GM12801 (cell line): ENCODE measurements around the gene ULK2.

Experiments used
- TF ChIP-seq, protein P1 (sequence below): IDR thresholded peaks from one replicate; pipeline ENCODE4 v1.5.1; 2011; ENCODE audit warnings: control low read depth; ENCODE audit not compliant: insufficient read length; ENCODE audit errors: extremely low read depth

Gene ULK2

DNA sequence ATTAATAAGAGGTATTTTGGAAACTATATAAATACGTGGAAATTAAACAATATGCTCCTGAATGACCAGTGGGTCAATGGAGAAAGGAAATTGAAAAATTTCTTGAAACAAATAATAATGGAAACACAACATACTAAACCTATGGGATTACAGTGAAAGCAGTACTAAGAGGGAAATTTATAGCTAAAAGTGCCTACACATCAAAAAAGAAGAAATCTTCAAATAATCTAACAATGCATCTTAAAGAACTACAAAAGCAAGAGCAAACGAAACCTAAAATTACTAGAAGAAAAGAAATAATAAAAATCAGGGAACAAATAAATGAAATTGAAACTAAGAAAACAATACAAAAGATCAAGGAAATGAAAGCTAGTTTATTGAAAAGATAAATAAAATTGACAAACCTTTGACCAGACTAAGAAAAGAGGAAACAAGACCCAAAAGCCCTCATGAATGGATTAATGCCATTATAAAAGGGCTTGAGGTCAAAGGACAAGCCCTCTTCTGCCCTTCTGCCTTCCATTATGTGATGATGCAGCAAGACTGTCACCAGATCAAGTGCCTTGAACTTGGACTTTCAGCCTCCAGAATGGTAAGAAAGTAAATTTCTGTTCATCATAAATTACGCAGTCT lies 75.7 kb downstream of the ULK2 start:
- TF ChIP-seq, protein P1, sequence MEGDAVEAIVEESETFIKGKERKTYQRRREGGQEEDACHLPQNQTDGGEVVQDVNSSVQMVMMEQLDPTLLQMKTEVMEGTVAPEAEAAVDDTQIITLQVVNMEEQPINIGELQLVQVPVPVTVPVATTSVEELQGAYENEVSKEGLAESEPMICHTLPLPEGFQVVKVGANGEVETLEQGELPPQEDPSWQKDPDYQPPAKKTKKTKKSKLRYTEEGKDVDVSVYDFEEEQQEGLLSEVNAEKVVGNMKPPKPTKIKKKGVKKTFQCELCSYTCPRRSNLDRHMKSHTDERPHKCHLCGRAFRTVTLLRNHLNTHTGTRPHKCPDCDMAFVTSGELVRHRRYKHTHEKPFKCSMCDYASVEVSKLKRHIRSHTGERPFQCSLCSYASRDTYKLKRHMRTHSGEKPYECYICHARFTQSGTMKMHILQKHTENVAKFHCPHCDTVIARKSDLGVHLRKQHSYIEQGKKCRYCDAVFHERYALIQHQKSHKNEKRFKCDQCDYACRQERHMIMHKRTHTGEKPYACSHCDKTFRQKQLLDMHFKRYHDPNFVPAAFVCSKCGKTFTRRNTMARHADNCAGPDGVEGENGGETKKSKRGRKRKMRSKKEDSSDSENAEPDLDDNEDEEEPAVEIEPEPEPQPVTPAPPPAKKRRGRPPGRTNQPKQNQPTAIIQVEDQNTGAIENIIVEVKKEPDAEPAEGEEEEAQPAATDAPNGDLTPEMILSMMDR: no peak

DNA sequence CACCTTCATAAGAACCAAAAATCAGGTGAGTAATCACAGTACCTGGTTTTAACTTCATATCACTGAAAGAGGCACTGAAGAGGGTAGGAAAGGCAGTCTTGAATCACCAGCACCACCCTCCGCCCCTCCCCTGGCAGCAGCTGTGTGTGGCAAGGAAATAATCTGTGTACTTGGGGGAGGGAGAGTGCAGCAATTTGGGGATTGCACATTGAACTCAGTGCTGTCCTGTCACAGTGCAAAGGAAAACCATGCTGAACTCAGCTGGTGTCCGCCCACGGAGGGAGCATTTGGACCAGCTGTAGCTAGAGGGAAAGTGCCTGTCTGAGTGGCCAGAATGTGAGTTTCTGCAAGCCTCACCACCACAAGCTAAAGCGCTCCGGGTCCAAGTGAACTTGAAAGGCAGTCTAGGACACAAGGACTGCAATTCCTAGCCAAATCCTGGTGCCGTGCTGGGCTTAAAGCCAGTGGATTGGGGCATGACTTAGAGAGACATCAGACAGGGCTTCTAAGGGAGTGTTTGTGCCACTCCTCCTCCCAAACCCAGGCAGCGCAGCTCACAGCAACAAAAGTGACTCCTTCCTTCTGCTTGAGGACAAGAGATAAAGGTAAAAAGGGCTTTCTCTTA lies 79.9 kb downstream of the ULK2 start:
- TF ChIP-seq, protein P1: no peak

DNA sequence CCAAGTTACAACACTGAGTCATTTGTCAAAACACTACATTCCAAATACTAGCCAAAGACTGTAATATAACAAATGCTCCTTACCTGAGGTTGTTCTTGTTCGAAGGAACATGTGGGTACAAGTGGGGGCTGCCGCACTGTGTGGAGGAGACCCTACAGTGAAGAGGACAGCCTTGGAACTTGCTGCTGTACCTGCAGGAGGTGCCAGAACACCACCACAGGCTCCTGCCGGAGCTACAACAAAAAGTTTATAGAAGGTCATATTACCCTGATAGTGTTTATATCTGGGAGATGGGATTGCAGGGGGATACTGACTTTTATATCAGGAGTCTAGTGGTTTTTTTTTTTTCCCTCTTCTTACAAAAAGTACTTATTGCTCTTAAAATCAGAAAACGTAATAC lies 81.9 kb downstream of the ULK2 start:
- TF ChIP-seq, protein P1: no peak

DNA sequence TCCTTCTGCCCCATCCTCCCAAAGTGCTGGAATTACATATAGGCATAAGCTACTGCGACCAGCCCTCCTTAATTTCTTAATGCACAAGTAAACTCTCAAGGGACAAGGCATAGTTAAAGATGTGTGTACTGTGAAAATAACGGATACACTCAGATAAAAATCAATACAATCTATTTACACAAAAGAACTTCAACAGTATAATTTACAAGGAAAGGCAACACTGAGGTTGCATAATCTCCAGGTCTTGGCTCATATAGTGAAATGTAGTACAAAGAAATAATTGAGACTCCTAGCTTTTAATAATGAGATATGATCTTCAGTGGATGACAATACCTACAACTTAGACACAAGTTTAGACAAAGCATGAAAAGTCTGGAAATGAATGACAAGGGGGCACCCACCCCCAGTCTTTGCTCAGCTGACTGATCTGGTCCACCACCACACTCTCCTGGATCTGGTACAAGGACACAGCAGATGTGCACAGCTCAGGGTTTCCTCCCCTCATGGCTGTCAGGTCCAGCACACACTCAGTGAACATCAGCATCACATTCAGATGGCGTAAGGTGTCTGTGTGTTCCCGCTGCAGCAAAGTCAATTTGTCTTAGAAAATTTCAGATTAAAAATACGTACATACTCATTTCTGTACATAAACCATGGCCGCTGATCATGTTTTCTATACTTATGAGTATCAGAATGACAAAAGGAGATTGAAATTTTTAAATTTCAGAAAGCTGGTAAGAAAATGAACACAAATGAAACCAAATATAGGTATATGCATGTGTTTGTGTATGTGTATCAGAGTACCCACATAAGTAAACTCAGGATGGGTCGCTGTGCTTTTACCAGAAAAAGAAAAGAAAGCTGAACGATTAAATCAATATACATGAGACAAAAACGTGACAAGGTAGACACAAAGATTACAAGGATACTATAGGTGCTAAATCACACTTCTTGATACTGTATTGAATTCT lies 86.0 kb downstream of the ULK2 start:
- TF ChIP-seq, protein P1: no peak

DNA sequence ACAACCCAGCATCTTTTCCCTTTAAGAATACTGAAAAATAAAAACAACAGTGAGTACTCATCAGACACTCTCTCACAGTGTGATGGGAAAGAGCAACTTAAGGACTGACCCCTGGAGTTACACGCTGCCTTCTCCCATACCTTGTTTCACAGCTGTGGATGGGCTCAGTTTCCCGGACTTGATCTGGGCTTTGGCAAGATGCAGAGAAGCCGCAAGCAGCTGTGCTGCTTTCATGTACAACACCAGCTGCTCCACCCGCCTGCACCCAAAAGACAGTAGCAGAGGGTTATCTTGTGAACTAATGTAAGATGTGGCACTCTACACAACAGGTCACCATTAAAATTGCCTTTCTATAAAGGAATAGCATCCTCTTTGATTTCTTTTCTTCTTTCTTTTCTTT lies 86.9 kb downstream of the ULK2 start:
- TF ChIP-seq, protein P1: no peak

DNA sequence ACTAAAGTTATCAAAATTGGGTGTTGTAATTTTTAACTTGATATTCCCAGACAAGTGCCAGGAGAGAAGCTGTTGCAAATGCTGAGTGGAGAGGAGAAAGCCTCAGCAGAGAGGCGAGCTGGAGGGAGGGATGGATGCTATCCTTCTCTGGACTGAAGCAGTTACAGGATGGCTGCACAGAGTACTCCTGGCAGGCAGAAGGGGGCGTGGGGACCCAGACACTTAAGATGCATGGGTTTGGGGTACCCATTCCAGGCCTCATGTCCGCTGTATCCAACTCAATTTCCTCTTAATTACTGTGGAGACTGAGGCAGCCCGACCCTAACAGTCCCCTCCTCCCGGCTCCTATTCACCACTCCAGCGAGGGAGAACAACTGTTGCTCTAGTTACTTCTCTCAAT lies 94.2 kb downstream of the ULK2 start:
- TF ChIP-seq, protein P1: no peak

DNA sequence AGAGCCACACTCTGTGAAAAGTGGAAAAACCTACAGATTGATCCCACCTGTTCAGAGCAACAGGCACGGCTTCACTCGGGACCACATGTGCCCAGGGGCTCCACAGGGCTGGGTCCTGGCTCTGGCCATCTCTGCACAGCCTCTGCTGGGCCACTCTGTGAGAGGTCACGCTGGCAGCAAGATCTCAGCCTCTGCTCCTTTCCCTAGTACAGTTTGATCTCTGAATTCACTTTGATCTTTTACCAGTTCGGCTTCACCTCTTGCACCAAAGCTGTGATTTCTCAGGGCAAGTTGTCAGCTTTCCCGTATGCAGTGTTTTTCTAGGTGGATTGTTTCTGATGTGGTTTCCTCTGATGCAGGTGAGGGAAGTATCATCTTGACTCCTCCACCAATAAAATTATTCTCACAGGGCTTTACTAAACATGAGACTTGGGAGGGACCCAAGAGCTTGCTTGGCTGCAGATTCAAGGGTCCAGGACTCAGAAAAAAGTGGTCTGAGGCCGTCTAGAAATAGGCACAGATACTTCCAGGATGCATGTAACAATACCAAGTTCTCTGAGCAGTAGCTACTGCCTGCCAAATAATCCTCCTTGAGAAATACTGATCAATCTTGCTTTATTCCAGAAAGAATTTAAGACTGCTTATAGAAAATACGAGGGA lies 95.6 kb downstream of the ULK2 start:
- TF ChIP-seq, protein P1: no peak
